GM18858 (cell line): ENCODE data around the gene ZFR2.
"Not testable (repeated sequence)": the region's sequence is repeated elsewhere in the genome, so short reads cannot be mapped to it uniquely, and the experiment has no call there.

Experiments used
- ATAC-seq: cut with Tn5 transposase; IDR thresholded peaks from one replicate; pipeline ENCODE4 v1.9.1; 2021; ENCODE audit not compliant: unreplicated experiment

The ZFR2 gene

GRCh38 chr19:3874695-3875094, 5.9 kb upstream of the ZFR2 start:
- ATAC-seq = not testable (repeated sequence)

DNA sequence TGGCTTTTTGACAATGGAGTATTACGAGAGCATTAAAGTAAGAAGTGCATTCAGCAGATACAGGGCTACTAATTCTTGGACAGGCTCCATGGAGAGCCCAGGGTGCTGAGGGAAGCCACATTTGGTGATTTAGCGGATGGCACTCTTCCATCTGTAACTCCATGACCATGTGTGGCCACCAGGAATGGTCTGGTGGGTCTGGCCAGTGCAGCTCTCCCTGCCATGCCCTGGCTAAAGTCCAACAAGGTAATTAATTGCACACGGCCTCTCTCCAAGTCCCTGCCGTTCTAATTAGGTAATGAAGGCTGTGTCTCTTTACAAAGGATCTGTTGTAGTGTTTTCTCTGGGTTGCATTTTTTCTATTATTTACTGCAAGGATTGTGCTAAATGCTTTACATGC, 4.3 kb upstream of the ZFR2 start:
- no peak for ATAC-seq

- ATAC-seq = no peak
Measured at GRCh38 chr19:3867971-3868769, 668 bp downstream of the ZFR2 start.

- no peak for ATAC-seq
Measured at GRCh38 chr19:3866910-3867638, 1.8 kb downstream of the ZFR2 start.

- ATAC-seq = no peak
Measured at GRCh38 chr19:3863648-3864047, 5.2 kb downstream of the ZFR2 start.

DNA sequence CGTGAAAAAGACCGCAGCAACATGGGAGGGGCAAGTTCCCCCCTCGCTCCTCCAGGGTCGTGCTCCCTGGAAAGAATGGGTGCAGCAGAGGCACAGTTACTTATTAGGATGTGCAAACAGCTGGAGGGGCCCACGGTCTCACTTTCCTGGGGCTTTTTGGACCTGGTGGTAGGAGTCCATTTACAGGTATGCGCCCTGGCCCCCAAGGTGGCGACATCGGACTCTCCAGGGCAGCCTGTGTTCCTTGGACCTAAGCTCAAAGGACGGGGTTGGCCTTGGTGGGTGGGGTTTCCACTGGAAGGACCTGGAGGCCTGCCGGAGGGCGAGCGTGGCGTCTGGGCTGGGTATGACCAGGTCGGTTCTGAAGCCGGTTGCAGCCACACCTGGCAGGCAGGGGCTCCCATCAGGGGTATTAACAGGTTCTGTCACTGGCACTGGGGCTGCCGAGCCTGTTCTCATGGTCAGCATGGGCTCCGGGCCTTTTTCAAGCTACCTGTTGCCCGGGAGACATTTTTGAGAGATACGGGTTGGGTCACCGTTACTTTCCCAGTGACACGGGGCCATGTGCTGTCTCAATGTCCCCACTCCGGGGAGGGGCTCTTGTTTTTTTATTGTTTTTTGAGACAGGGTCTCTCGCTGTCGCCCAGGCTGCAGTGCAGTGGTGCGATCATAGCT, 5.9 kb downstream of the ZFR2 start:
- ATAC-seq = no peak

GRCh38 chr19:3860499-3860898, 8.3 kb downstream of the ZFR2 start:
- no peak for ATAC-seq

DNA sequence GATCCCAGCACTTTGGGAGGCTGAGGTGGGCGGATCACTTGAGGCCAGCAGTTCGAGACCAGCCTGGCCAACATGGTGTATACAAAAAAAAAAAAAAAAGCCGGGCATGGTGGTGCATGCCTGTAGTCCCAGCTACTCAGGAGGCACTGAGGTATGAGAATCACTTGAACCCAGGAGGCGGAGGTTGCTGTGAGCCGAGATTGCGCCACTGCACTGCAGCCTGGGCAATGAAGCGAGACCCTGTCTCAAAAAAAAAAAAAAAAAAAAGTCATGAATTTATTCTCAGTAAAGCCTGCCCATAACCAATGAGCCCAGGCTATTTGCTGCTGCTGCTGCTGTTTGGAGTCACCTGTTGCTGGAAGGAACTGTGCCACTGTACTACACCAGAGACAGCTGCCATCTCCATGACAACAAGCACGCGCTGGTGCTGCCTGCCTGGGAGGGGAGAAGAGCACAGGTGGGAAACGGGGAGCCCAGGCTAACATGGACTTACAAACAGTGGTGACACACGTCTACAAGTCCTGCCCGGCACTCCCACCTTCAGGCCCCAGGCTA, 11.3 kb downstream of the ZFR2 start:
- no peak for ATAC-seq

DNA sequence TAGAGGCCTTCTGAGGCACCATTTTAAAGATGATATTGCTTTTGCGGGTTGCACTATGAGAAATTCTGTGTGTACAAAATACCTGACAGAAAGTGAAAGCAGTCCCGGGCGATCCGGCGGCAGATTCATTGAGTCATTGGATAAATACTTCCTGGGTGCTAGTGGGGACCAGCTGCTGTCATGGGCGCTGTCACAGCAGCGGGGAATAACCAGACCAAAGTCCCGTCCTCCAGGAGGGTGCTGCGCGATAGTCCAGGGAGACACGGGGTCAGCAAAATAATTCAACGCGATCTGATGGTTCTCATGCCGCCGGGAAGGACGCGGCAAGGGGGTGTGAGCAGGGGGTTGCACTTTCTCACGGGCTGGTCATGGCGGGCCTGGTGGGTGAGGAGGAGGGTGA, 13.5 kb downstream of the ZFR2 start:
- no peak for ATAC-seq

DNA sequence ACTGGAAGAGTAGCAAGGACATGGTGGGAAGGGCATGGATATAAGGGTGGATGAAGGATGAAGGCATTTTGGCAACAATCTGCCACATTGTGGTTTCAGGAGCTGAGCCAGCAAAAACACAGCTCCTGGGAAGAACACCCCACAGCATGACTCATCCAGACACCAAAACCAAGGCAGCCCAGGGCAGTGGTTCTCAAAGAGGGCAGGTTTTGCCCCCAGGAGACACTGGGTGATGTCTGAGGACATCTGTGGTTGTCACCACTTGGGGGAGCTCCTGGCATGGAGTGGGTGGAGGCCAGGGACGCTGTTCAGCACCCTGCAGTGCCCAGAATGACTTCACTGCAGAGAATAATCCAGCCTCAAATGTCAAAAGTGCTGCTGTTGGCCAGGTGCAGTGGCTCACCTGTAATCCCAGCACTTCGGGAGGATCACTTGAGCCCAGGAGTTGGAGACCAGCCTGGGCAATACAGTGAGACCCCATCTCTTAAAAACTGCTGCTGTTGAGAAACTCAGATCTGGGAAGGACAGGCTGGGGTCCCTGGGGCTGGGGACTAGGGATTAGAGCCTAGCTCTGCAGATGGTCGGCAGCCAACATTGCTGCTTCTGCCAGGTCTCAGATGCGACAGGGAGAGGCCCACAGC, 16.1 kb downstream of the ZFR2 start:
- ATAC-seq = no peak

DNA sequence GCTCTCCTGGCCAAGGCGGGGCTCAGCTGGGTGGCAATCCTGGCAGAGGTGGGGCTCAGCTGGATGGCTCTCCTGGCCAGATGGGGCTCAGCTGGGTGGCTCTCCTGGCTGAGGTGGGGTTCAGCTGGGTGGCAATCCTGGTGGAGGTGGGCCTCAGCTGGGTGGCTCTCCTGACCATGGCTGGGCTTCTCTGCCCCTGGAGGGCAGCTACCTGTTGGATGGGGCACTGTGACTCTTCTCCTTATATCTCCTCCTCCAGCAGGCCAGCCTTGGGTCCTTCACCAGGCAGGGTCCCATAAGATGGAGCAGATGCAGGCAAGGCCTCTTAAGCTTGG, 16.7 kb downstream of the ZFR2 start:
- no peak for ATAC-seq

GRCh38 chr19:3851254-3852176, 17.3 kb downstream of the ZFR2 start:
- ATAC-seq = no peak

GRCh38 chr19:3850320-3850972, 18.4 kb downstream of the ZFR2 start:
- no peak for ATAC-seq

GRCh38 chr19:3849787-3850186, 19.1 kb downstream of the ZFR2 start:
- no peak for ATAC-seq

GRCh38 chr19:3849092-3849491, 19.7 kb downstream of the ZFR2 start:
- ATAC-seq = no peak

GRCh38 chr19:3844596-3844995, 24.2 kb downstream of the ZFR2 start:
- ATAC-seq = no peak

GRCh38 chr19:3842948-3843347, 25.9 kb downstream of the ZFR2 start:
- no peak for ATAC-seq

DNA sequence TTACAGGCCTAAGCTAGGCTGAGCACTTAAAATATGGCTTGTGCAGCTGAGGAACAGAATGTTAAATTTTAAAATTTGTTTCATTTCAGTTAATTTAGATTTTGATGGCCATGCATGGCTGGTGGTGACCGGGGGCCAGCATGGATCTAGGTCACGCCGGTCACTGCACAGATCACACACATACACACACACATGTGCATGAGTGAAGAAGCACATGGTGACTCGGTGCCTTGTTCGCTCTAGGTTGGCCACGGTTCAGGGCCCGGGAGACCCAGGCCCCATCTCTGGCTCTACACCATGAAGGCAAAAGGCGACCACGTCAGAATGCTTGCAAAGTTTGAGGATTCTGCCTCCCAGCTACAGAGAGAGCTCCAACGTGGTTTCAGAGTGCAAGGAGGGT, 28.0 kb downstream of the ZFR2 start:
- ATAC-seq = no peak

DNA sequence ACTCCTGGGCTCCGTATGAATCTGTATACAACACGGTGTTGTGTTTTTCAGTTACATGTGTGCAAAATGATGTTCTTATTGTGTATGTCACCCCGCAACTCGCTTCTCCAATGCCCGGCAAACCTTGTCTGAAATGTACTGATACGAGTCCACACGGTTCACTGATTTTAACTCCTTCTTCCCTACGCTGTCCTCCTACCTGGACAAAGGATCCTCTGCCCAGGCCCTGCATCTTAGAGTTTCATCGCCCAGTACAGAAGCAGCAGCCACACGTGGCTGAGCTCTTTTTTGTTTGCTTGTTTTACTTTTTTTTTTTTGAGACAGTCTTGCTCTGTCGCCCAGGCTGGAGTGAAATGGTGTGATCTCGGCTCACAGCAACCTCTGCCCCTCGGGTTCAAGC, 28.9 kb downstream of the ZFR2 start:
- no peak for ATAC-seq

DNA sequence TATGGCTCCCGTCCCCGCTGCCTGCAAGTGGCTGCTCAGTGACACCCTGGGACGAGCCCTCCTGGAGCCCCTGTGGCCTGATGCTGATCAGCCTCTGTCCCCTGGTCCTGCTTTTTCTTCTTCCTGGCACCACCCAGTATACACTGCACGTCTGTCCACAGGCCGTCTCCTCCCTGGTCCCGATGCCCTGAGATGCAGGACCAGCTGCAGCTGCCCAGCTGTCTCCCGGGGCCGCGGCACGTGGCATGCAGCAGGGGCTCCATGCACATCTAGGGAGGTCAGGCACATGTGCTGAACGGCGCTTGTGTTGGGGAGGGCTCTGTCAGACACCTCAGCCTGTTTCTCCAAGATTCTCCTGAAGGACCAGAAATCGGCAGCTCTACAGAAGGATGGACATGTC, 30.2 kb downstream of the ZFR2 start:
- no peak for ATAC-seq
